HL-60 (cell line): ENCODE data around the gene TMC8.

ENCODE experiments used
- CTCF ChIP-seq: IDR thresholded peaks from one replicate; pipeline ENCODE4 v1.5.1; 2011; ENCODE audit warnings: low read length, control low read depth, inconsistent platforms; ENCODE audit not compliant: insufficient read depth
- GABPA ChIP-seq: IDR thresholded peaks from 2 replicates; pipeline ENCODE4 v1.6.1; 2012; ENCODE audit warnings: low read depth
- POLR2AphosphoS5 ChIP-seq: IDR thresholded peaks from 2 replicates; pipeline ENCODE4 v1.6.1; 2012; ENCODE audit warnings: low read depth
- SPI1 ChIP-seq: IDR thresholded peaks from 2 replicates; pipeline ENCODE4 v1.6.1; 2012; ENCODE audit warnings: low read depth, mild to moderate bottlenecking, borderline replicate concordance

- TF ChIP-seq CTCF = no peak
- no peak for TF ChIP-seq SPI1
- TF ChIP-seq GABPA = no peak
- no peak for TF ChIP-seq POLR2AphosphoS5
Measured at GRCh38 chr17:78120537-78120936, 10.0 kb upstream of the TMC8 start.
